Panc1 (cell line): ENCODE data around the gene PRC1. TPM values are rescaled to one million over a fixed set of nuclear protein-coding genes. Genes with fewer than 3 reads are reported as not detected.

Source experiments
- ATAC-seq: fragments of 200-7000 bp; cut with Tn5 transposase; 2 replicates; pipeline ENCODE4 v1.9.1; 2020; ENCODE audit warnings: mild to moderate bottlenecking, moderate library complexity
- BruUV-seq: library from RNA; stranded (reverse); fragments of 400-500 nt; replicated peaks from 2 replicates; lab custom pipeline; 2021; lab: Mats Ljungman, UMichigan
- CTCF ChIA-PET: fragments of 300-600 bp; sonication (Branson Sonifier 250); formaldehyde crosslinking; loops from one replicate; lab custom pipeline; 2022; ENCODE audit warnings: antibody characterized with exemption; lab: Charles Lee
- POLR2A ChIA-PET: fragments of 300-600 bp; sonication (Branson Sonifier 250); formaldehyde crosslinking; loops from one replicate; lab custom pipeline; 2022; ENCODE audit warnings: antibody characterized with exemption; lab: Charles Lee
- DNase-seq: peaks from one replicate; pipeline ENCODE4 v3.0.0-alpha.2; 2010; ENCODE audit warnings: low read depth, low spot score
- H3K27ac ChIP-seq: 2 replicates; pipeline ENCODE4 v1.5.1; 2011; ENCODE audit warnings: mild to moderate bottlenecking, low read length, inconsistent platforms
- H3K27me3 ChIP-seq: fragments of 200-500 bp; sonication (Bioruptor generic); 2 replicates; pipeline ENCODE4 v1.6.0; 2014; ENCODE audit warnings: low read length, inconsistent platforms; ENCODE audit not compliant: control insufficient read depth, insufficient read depth
- H3K36me3 ChIP-seq: fragments of 200-500 bp; sonication (Bioruptor generic); 2 replicates; pipeline ENCODE4 v1.5.1; 2014; ENCODE audit warnings: inconsistent platforms, mild to moderate bottlenecking, low read length, moderate library complexity; ENCODE audit not compliant: control insufficient read depth, insufficient read depth
- H3K4me1 ChIP-seq: 2 replicates; pipeline ENCODE4 v1.5.1; 2011; ENCODE audit warnings: inconsistent platforms, mild to moderate bottlenecking, low read length, moderate library complexity; ENCODE audit not compliant: control insufficient read depth, insufficient read depth
- H3K4me3 ChIP-seq, 2 experiments: 2 replicates each; pipeline ENCODE4 v1.5.1; 2011 to 2012; ENCODE audit warnings: low read depth in 2 of 2, low read length in 2 of 2, mild to moderate bottlenecking in 2 of 2, inconsistent platforms in 1 of 2, moderate library complexity in 1 of 2
- H3K9me3 ChIP-seq: fragments of 200-500 bp; sonication (Bioruptor generic); 2 replicates; pipeline ENCODE4 v1.5.1; 2014; ENCODE audit warnings: low read depth, mild to moderate bottlenecking, inconsistent platforms, low read length, moderate library complexity; ENCODE audit not compliant: control insufficient read depth, insufficient read depth
- SIN3A ChIP-seq: IDR thresholded peaks from 2 replicates; pipeline ENCODE4 v1.6.1; 2012; ENCODE audit warnings: low read depth, mild to moderate bottlenecking, low read length, moderate library complexity, borderline replicate concordance; ENCODE audit not compliant: insufficient read depth
- in situ Hi-C: cut with HindIII; loops from 2 replicates; pipeline ENCODE4 v1.10.0; 2016; ENCODE audit warnings: low sequenced_read_pairs, low pct_unique_long_range_greater_than_20kb
- intact Hi-C: fragments of 100-400 bp; cut with micrococcal nuclease; formaldehyde crosslinking; loops from one replicate; pipeline ENCODE4 v1.10.0; 2022; ENCODE audit not compliant: unreplicated experiment
- total RNA-seq: library from RNA; stranded (reverse); gene quantifications from one replicate; pipeline ENCODE4 v1.2.1, GENCODE V29; 2021; ENCODE audit not compliant: unreplicated experiment
- TF ChIP-seq, protein P1 (sequence below), 2 experiments: IDR thresholded peaks; 2 replicates each; pipeline ENCODE4 v1.6.1; 2011 to 2012; ENCODE audit warnings: low read depth in 2 of 2, control low read depth in 1 of 2, low read length in 1 of 2, mild to moderate bottlenecking in 1 of 2, moderate library complexity in 1 of 2; ENCODE audit not compliant: insufficient read depth in 1 of 2
- TF ChIP-seq, protein P2 (sequence below): fragments of 450-650 bp; IDR thresholded peaks from 2 replicates; pipeline ENCODE4 v1.5.1; 2017; ENCODE audit warnings: mild to moderate bottlenecking

PRC1 gene
- total RNA-seq, 1 experiment from 2014 or later = 228 TPM

DNA sequence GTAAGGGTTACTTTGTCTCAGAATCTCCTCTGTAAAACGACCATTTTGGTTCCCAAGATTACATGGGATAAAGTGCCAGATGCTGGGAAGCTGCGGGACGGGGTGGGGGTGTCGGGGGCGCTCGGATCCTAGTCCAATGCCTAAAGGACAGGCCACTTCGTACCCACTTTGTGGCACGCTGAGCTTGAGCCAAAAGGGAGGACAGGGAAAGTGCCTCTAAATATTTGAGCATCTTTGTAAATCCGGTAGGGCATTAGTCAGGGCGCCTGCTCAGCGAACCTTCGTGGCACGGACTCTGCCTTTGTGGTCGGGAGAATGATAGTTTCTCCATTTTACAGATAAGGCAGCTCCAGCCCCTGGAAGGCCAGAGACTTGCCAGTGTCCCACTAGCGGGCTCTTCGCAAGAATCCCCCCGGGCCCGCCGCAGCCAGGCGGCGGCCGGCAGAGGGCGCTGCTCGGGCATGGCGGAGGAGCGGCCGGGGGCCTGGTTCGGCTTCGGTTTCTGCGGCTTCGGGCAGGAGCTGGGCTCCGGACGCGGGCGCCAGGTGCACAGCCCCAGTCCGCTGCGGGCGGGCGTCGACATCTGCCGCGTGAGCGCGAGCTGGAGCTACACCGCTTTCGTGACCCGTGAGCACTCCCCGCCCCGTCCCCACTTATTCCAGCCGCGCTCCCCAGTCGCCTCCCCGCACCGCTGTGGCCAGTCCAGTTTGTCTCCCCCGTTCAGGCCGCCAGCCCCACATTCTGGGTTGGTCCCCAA is 37.9 kb downstream of the PRC1 start:
- Histone ChIP-seq H3K36me3 (no peaks in the 10 kb centered on the region; the same call in 1 of the 2 replicates), H3K4me1 (peaks cover 17% of the 10 kb centered on the region), H3K27me3 (no peaks in the 10 kb centered on the region), H3K9me3 (no peaks in the 10 kb centered on the region), H3K4me3 (peak overlapping the region; percentile 77 to 81), H3K27ac (peak overlapping the region; percentile 96)
- DNase-seq (no peak), ATAC-seq (peak; percentile 51)
- in situ Hi-C loops = no loop called here
- CTCF ChIA-PET = interaction anchor here (0.6 to 3.4 kb wide), 10 partner anchors 8 to 551 kb away, joined by 3 to 16 read pairs (median 5); partner anchors contain the start of gene HDDC3
- intact Hi-C loops = loop anchor here (2.0 kb wide), 2 partner anchors 92 to 314 kb away; no protein-coding TSS in a partner anchor
- TF ChIP-seq, protein P1, sequence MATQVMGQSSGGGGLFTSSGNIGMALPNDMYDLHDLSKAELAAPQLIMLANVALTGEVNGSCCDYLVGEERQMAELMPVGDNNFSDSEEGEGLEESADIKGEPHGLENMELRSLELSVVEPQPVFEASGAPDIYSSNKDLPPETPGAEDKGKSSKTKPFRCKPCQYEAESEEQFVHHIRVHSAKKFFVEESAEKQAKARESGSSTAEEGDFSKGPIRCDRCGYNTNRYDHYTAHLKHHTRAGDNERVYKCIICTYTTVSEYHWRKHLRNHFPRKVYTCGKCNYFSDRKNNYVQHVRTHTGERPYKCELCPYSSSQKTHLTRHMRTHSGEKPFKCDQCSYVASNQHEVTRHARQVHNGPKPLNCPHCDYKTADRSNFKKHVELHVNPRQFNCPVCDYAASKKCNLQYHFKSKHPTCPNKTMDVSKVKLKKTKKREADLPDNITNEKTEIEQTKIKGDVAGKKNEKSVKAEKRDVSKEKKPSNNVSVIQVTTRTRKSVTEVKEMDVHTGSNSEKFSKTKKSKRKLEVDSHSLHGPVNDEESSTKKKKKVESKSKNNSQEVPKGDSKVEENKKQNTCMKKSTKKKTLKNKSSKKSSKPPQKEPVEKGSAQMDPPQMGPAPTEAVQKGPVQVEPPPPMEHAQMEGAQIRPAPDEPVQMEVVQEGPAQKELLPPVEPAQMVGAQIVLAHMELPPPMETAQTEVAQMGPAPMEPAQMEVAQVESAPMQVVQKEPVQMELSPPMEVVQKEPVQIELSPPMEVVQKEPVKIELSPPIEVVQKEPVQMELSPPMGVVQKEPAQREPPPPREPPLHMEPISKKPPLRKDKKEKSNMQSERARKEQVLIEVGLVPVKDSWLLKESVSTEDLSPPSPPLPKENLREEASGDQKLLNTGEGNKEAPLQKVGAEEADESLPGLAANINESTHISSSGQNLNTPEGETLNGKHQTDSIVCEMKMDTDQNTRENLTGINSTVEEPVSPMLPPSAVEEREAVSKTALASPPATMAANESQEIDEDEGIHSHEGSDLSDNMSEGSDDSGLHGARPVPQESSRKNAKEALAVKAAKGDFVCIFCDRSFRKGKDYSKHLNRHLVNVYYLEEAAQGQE (IDR thresholded peaks at IDR 0.05; ENCODE audit: insufficient read depth in 1 of 2, low read depth in 2 of 2, low read length in 1 of 2) = no peak
- TF ChIP-seq, protein P2, sequence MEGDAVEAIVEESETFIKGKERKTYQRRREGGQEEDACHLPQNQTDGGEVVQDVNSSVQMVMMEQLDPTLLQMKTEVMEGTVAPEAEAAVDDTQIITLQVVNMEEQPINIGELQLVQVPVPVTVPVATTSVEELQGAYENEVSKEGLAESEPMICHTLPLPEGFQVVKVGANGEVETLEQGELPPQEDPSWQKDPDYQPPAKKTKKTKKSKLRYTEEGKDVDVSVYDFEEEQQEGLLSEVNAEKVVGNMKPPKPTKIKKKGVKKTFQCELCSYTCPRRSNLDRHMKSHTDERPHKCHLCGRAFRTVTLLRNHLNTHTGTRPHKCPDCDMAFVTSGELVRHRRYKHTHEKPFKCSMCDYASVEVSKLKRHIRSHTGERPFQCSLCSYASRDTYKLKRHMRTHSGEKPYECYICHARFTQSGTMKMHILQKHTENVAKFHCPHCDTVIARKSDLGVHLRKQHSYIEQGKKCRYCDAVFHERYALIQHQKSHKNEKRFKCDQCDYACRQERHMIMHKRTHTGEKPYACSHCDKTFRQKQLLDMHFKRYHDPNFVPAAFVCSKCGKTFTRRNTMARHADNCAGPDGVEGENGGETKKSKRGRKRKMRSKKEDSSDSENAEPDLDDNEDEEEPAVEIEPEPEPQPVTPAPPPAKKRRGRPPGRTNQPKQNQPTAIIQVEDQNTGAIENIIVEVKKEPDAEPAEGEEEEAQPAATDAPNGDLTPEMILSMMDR = peak; percentile 99
- POLR2A ChIA-PET = interaction anchor here (0.6 kb wide), 1 partner anchor 22 kb away, joined by 3 read pairs; no protein-coding TSS in a partner anchor
- BruUV-seq = no TSS peak

DNA sequence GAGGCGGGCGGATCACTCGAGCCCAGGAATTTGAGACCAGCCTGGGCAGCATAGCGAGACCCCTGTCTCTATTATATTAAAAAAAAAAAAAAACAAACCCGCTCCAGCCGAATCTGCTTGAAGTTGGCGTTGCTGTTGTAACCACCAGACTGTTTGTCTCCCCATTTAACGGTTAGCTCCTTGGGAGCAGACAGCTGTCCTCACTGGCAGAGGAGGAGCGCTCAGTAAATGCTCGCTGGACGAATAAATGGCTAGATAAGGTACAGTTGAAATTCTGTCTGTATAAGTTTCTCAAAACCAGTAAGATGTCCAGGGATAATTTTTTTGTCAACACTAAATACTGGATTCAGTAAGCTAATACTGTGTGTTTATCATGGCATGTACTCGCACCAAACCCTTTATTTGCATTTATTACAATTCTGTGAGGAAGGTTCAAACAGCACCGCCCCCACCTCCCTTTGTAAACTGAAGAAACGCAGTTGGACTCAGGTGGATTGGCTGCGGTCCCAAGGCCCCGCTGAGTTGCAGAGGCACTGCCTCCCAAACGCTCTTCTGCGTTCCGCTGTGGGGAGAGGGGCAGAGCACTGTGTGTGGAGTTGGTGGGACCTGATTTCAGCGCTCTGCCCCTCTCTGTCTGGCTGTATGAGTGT is 38.6 kb downstream of the PRC1 start:
- peak overlapping the region; percentile 96 for H3K27ac ChIP-seq
- POLR2A ChIA-PET = interaction anchor here (0.6 kb wide), 1 partner anchor 21 kb away, joined by 3 read pairs; no protein-coding TSS in a partner anchor

More for the DNA sequence above, 38.6 kb downstream of the PRC1 start:
- Histone ChIP-seq H3K27me3 (no peaks in the 10 kb centered on the region), H3K4me1 (peaks cover 17% of the 10 kb centered on the region), H3K4me3 (peak overlapping the region; percentile 77 to 81), H3K9me3 (no peaks in the 10 kb centered on the region), H3K36me3 (no peaks in the 10 kb centered on the region; the same call in 1 of the 2 replicates)
- no TSS peak for BruUV-seq
- in situ Hi-C loops = no loop called here
- ATAC-seq (no peak), DNase-seq (no peak)
- no peak for TF ChIP-seq SIN3A
- TF ChIP-seq, protein P2 = no peak
- CTCF ChIA-PET = interaction anchor here (0.6 to 3.4 kb wide), 4 partner anchors 24 to 94 kb away, joined by 3 to 16 read pairs (median 5); partner anchors contain the start of gene HDDC3
- intact Hi-C loops = loop anchor here (2.0 kb wide), 2 partner anchors 93 to 315 kb away; no protein-coding TSS in a partner anchor
